Uterus (tissue), 2 donors: ENCODE data around the gene THSD8.

Experiments
- POLR2A ChIP-seq, 2 donors: fragments of 450-650 bp; IDR thresholded peaks; one replicate each; pipeline ENCODE4 v1.6.1; 2016; ENCODE audit warnings: antibody characterized with exemption in 2 of 2, mild to moderate bottlenecking in 1 of 2, moderate library complexity in 1 of 2
- TF ChIP-seq, protein P1 (sequence below), 4 experiments: fragments of 200-600 bp in 2 of 4; fragments of 450-650 bp in 2 of 4; sonication (generic) in 2 of 4; IDR thresholded peaks; one replicate each; pipeline ENCODE4 v1.5.1; 2016 to 2019; ENCODE audit warnings: antibody characterized with exemption in 4 of 4, mild to moderate bottlenecking in 2 of 4, moderate library complexity in 1 of 4

DNA sequence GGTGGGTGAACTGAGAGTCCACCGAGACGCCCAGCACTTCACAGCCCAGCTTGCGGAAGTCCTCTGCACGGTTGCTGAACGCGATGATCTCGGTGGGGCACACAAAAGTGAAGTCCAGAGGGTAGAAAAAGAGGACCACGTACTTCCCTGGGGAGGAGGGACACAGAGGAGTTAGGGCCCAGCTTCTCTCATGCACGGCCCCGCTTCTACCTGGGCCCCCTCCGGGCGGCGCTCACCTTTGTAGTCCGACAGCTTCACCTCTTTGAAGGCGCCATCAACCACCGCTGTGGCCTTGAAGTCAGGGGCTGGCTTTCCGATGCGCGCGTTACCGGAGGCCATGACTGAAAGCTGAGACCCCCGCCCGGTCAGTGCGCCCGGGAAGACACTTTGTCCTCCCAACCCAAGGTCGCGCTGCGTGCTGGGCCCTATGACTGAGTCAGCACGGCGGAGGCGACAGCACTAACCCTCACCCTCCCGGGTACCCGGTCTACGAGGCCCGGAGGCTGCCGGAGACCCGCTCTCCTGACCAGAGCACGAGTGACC lies 875 bp upstream of the THSD8 start:
- TF ChIP-seq POLR2A (IDR thresholded peaks at IDR 0.05), result no peak
- TF ChIP-seq, protein P1, sequence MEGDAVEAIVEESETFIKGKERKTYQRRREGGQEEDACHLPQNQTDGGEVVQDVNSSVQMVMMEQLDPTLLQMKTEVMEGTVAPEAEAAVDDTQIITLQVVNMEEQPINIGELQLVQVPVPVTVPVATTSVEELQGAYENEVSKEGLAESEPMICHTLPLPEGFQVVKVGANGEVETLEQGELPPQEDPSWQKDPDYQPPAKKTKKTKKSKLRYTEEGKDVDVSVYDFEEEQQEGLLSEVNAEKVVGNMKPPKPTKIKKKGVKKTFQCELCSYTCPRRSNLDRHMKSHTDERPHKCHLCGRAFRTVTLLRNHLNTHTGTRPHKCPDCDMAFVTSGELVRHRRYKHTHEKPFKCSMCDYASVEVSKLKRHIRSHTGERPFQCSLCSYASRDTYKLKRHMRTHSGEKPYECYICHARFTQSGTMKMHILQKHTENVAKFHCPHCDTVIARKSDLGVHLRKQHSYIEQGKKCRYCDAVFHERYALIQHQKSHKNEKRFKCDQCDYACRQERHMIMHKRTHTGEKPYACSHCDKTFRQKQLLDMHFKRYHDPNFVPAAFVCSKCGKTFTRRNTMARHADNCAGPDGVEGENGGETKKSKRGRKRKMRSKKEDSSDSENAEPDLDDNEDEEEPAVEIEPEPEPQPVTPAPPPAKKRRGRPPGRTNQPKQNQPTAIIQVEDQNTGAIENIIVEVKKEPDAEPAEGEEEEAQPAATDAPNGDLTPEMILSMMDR (IDR thresholded peaks at IDR 0.05), result no peak
